HEK293 (cell line): ENCODE results near the gene PPHLN1.

ENCODE experiments used
- GLI2 ChIP-seq: fragments of 450-650 bp; formaldehyde crosslinking; IDR thresholded peaks from 2 replicates; pipeline ENCODE4; 2017; ENCODE audit warnings: missing biosample characterization, missing genetic modification characterization, low read depth, borderline replicate concordance
- MZF1 ChIP-seq: fragments of 450-650 bp; formaldehyde crosslinking; IDR thresholded peaks from 2 replicates; pipeline ENCODE4 v1.5.1; 2017; ENCODE audit warnings: missing biosample characterization, missing genetic modification characterization, borderline replicate concordance
- ZBTB1 ChIP-seq: fragments of 450-650 bp; formaldehyde crosslinking; IDR thresholded peaks from 2 replicates; pipeline ENCODE4 v1.5.1; 2016; ENCODE audit warnings: missing biosample characterization, missing genetic modification characterization
- ZBTB7A ChIP-seq: fragments of 450-650 bp; formaldehyde crosslinking; IDR thresholded peaks from 2 replicates; pipeline ENCODE4 v1.5.1; 2016; ENCODE audit warnings: low read depth, missing biosample characterization, missing genetic modification characterization
- ZNF146 ChIP-seq: fragments of 450-650 bp; formaldehyde crosslinking; IDR thresholded peaks from 2 replicates; pipeline ENCODE4 v1.5.1; 2016; ENCODE audit warnings: missing biosample characterization, missing genetic modification characterization
- ZNF223 ChIP-seq: fragments of 450-650 bp; formaldehyde crosslinking; IDR thresholded peaks from 2 replicates; pipeline ENCODE4 v1.5.1; 2016; ENCODE audit warnings: missing biosample characterization, missing genetic modification characterization
- ZNF274 ChIP-seq, 2 experiments: fragments of 200-500 bp in 1 of 2; fragments of 450-650 bp in 1 of 2; sonication (Bioruptor generic) in 1 of 2; formaldehyde crosslinking in 1 of 2; IDR thresholded peaks; 2 replicates each; pipeline versions ENCODE4 v1.5.1 to v1.6.1; 2014 to 2016; ENCODE audit warnings: borderline replicate concordance in 1 of 2, inconsistent platforms in 1 of 2, low read length in 1 of 2, missing biosample characterization in 1 of 2, missing genetic modification characterization in 1 of 2
- TF ChIP-seq, protein P1 (sequence below): fragments of 450-650 bp; formaldehyde crosslinking; IDR thresholded peaks from 2 replicates; pipeline ENCODE4 v1.5.1; 2016; ENCODE audit warnings: missing biosample characterization, missing genetic modification characterization
- TF ChIP-seq, protein P2 (sequence below): fragments of 450-650 bp; formaldehyde crosslinking; IDR thresholded peaks from 2 replicates; pipeline ENCODE4 v1.5.1; 2017; ENCODE audit warnings: missing biosample characterization, missing genetic modification characterization

- TF ChIP-seq ZNF146 (tag by site-specific recombination) (no peak), MZF1 (tag by site-specific recombination) (peak; percentile 72), ZBTB7A (tag by site-specific recombination) (no peak), ZNF223 (no peak), ZBTB1 (no peak), ZNF274 (IDR thresholded peaks at IDR 0.05; ENCODE audit: low read length) (no peak), ZNF274 (tag by site-specific recombination; IDR thresholded peaks at IDR 0.05; ENCODE audit: borderline replicate concordance) (no peak), GLI2 (no peak)
- TF ChIP-seq, protein P1, sequence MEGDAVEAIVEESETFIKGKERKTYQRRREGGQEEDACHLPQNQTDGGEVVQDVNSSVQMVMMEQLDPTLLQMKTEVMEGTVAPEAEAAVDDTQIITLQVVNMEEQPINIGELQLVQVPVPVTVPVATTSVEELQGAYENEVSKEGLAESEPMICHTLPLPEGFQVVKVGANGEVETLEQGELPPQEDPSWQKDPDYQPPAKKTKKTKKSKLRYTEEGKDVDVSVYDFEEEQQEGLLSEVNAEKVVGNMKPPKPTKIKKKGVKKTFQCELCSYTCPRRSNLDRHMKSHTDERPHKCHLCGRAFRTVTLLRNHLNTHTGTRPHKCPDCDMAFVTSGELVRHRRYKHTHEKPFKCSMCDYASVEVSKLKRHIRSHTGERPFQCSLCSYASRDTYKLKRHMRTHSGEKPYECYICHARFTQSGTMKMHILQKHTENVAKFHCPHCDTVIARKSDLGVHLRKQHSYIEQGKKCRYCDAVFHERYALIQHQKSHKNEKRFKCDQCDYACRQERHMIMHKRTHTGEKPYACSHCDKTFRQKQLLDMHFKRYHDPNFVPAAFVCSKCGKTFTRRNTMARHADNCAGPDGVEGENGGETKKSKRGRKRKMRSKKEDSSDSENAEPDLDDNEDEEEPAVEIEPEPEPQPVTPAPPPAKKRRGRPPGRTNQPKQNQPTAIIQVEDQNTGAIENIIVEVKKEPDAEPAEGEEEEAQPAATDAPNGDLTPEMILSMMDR (tag by site-specific recombination), result peak; percentile 65
- TF ChIP-seq, protein P2, sequence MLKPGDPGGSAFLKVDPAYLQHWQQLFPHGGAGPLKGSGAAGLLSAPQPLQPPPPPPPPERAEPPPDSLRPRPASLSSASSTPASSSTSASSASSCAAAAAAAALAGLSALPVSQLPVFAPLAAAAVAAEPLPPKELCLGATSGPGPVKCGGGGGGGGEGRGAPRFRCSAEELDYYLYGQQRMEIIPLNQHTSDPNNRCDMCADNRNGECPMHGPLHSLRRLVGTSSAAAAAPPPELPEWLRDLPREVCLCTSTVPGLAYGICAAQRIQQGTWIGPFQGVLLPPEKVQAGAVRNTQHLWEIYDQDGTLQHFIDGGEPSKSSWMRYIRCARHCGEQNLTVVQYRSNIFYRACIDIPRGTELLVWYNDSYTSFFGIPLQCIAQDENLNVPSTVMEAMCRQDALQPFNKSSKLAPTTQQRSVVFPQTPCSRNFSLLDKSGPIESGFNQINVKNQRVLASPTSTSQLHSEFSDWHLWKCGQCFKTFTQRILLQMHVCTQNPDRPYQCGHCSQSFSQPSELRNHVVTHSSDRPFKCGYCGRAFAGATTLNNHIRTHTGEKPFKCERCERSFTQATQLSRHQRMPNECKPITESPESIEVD (tag by site-specific recombination), result no peak
Observed at GRCh38 chr12:42372154-42372791, 46.3 kb downstream of the PPHLN1 start.
